Choroid plexus epithelial cell (primary cell): ENCODE results near the gene MSI1.

Experiments
- DNase-seq: peaks from one replicate; pipeline ENCODE4 v3.0.0-alpha.2; 2010; ENCODE audit warnings: low read depth
- H3K4me3 ChIP-seq: 2 replicates; pipeline ENCODE4 v1.5.1; 2011; ENCODE audit warnings: low read depth, mild to moderate bottlenecking, control low read depth, low read length, moderate library complexity
- TF ChIP-seq, protein P1 (sequence below): conservative IDR thresholded peaks from 2 replicates; pipeline ENCODE4 v1.5.1; 2011; ENCODE audit warnings: low read depth, mild to moderate bottlenecking, control low read depth, inconsistent platforms, low read length, moderate library complexity

The MSI1 gene

DNA sequence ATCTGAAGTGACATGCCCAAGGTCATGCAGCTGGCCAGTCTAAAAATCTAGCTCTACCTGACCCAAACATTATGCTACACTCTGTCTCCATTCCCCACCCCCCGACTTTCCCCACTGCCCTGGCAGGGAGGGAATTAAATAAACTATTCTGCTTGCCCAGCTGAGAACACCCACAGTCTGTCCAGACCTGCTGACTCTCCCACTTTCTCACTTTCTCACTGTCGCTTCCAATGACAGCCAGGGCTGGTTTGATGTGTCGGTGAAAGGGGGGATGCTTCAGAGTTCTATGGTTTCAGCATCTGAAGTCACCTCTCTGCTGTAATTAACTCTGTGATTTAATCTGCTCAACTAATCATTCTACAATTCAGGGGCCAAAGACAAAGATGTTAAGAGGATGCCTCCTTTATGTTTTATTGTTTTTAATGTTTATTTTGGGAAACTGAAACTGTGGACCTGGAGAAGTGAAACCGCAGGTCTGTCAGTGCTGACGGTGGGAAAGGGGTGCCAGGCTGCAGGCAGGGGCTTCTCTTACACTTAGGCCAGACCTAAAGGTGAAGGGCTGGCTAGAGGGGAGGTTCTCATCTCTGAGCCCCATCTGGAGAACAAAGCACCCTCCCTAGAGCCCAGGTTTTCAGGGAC, 8.1 kb upstream of the MSI1 start:
- H3K4me3 ChIP-seq = no peak overlapping the region
- DNase-seq = no peak
- TF ChIP-seq, protein P1, sequence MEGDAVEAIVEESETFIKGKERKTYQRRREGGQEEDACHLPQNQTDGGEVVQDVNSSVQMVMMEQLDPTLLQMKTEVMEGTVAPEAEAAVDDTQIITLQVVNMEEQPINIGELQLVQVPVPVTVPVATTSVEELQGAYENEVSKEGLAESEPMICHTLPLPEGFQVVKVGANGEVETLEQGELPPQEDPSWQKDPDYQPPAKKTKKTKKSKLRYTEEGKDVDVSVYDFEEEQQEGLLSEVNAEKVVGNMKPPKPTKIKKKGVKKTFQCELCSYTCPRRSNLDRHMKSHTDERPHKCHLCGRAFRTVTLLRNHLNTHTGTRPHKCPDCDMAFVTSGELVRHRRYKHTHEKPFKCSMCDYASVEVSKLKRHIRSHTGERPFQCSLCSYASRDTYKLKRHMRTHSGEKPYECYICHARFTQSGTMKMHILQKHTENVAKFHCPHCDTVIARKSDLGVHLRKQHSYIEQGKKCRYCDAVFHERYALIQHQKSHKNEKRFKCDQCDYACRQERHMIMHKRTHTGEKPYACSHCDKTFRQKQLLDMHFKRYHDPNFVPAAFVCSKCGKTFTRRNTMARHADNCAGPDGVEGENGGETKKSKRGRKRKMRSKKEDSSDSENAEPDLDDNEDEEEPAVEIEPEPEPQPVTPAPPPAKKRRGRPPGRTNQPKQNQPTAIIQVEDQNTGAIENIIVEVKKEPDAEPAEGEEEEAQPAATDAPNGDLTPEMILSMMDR = no peak

DNA sequence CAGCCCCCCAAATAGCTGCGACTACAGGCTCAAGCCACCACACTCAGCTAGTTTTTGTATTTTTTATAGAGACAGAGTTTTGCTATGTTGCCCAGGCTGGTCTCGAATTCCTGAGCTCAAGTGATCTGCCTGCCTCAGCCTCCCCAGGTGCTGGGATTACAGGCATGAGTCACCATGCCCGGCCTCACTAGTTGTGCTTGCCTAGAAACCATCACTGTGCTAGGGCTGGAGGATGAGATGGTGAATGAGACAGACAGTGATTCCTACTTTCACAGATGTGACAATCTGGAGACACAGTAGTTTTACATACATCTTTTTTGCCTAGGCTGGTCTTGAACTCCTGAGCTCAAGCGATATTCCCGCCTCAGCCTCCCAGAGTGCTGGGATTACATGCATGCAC, 7.5 kb upstream of the MSI1 start:
- DNase-seq = no peak
- H3K4me3 ChIP-seq = no peak overlapping the region
- TF ChIP-seq, protein P1 = no peak

DNA sequence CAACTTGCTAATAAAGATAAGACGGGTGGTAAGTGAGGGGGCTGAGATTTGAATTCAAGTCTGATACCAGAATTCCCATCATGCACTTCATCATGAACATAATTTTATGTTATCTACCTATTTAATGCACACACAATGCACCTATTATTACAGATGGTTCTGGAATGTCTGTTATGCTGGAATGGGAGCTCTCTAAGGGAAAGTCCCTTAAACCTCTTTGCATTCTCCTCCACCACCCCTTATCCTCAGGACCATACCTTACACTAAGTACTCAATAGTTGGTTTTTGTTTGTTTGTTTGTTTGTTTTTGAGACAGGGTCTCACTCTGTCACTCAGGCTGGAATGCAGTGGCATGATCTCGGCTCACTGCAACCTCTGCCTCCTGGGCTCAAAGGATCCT, 7.0 kb upstream of the MSI1 start:
- TF ChIP-seq, protein P1 = no peak
- DNase-seq = no peak
- H3K4me3 ChIP-seq = no peak overlapping the region

DNA sequence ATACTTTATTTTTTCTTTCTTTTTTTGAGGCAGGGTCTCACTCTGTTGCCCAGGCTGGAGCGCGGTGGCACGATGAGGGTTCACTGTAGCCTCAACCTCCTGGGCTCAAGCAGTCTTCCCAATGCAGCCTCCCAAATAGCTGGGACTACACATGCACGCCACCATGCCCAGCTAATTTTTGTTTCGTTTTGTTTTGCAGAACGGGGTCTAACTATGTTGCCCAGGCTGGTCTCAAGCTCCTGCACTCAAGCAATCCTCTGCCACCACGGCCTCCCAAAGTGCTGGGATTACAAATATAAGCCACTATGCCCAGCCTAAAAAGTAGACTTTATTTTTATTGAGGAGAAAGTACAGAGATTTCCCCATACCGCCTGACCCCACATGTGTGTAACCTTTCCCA, 4.7 kb upstream of the MSI1 start:
- TF ChIP-seq, protein P1 = no peak
- no peak for DNase-seq
- H3K4me3 ChIP-seq = no peak overlapping the region

DNA sequence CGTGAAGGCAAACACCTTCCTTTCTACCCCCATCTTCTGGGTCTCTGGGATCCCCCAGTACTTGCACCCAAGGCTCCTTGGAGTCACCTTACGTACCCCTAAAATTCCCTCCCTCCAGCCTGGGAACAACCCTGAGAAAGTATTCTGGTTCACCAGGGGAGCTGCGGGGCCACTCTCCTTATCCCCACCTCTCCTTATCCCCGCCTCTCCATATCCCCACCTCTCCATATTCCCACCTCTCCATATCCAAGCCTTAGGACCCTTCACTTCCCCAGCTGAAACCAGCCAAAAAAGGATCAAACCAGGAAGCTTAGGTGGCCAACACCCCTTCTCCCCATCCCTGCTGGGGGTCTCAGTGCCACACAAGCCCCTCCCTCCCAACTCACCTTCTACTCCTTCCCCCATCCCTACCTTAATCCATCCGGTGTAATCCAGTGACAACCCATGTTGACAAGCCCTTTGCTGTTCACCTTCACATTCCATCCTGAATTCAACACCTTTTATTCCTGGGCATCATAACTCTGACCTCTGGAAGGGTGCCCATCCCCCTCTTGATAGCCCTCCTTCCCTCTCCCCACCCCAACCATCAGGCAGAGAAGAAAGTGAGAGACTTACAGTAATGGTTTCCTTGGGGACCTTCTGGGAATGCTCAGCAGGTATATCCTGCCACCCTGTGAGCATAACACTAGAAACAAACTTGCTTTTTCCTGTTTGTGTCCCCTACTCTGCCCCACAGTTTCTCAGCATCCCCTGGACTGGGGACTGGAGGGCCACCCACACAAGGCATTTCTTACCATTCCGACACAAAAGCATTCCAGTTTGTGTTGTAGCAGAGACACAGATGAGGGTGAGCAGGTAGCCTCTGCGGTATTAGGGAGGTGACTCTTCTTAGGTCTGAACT, 1.6 kb upstream of the MSI1 start:
- DNase-seq = no peak
- TF ChIP-seq, protein P1 = no peak
- H3K4me3 ChIP-seq = no peak overlapping the region

DNA sequence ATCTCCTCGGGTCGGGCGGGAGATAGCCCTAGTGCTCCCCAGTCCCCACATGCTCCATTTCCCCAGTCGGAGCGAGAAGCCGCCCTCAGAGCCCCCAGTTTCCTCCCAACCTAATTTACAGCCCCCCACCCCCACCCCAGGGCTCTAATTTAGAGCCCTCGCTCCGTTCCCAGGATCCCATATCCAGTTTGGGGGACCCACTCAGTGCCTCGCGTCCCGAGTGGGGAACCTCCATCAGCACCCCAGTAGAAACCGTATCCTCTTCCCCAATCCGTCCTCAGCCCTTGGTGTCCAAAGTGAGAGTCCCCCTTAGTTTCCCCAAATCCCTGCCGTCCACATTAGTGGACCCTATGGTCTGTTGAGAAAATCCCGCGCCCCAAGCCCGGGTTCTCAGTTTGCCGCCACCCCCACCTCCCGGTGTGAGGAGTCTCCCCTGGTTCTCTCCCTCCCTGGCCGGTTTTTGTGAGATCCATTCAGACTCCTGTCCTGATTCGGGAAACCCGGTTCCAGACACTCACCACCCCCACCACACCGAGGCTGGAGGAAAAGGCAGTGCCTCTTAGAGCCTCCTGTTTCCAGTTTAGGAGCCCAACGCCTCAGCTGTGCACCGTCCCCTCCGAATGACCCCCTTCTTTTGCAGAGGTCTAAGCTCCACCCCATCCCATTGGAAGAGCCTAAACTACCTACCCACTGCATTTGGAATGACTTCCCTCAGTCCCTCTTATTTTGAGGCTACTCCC, 809 bp upstream of the MSI1 start:
- TF ChIP-seq, protein P1 = no peak
- H3K4me3 ChIP-seq = no peak overlapping the region
- DNase-seq = no peak
